Kidney (tissue), 14 donors: Measurements from ENCODE around the gene PACSIN2. TPM values are rescaled to one million over a fixed set of nuclear protein-coding genes. Genes with fewer than 3 reads are reported as not detected.
A peak's percentile ranks its signal among the peaks of the same experiment; 100 is the strongest.
"Not testable (repeated sequence)": the region's sequence is repeated elsewhere in the genome, so short reads cannot be mapped to it uniquely, and the experiment has no call there.

Experiments used
- DNase-seq, 5 donors: peaks; one replicate each; pipeline ENCODE4 v3.0.0-alpha.2; 2013 to 2020
- FAIRE-seq: peaks from 2 replicates; lab custom pipeline; 2012; peaks lifted over from hg19 to GRCh38; lab: Jason Lieb, UNC
- H3K27ac ChIP-seq, 2 donors: one replicate each; pipeline ENCODE4 v1.7.0; 2013; ENCODE audit warnings: low read depth in 2 of 2, low read length in 2 of 2, inconsistent platforms in 1 of 2
- H3K27me3 ChIP-seq: one replicate; pipeline ENCODE4 v1.7.1; 2013; ENCODE audit warnings: low read length, inconsistent platforms; ENCODE audit not compliant: control insufficient read depth, insufficient read depth
- H3K36me3 ChIP-seq, 3 donors: one replicate each; pipeline versions ENCODE4 v1.7.0 to v1.7.1; 2013; ENCODE audit warnings: low read length in 3 of 3, control low read depth in 1 of 3, inconsistent platforms in 1 of 3; ENCODE audit not compliant: insufficient read depth in 3 of 3, control insufficient read depth in 2 of 3
- H3K4me1 ChIP-seq, 3 donors: one replicate each; pipeline versions ENCODE4 v1.7.0 to v1.7.1; 2013; ENCODE audit warnings: low read length in 3 of 3, inconsistent platforms in 1 of 3, low read depth in 1 of 3; ENCODE audit not compliant: control insufficient read depth in 2 of 3, insufficient read depth in 2 of 3
- H3K4me3 ChIP-seq, 3 donors: one replicate each; pipeline versions ENCODE4 v1.7.0 to v1.8.1; 2013; ENCODE audit warnings: low read length in 3 of 3, control low read depth in 1 of 3, inconsistent platforms in 1 of 3
- H3K9ac ChIP-seq, 3 donors: one replicate each; pipeline versions ENCODE4 v1.7.0 to v1.7.1; 2013; ENCODE audit warnings: low read length in 3 of 3, control low read depth in 1 of 3, inconsistent platforms in 1 of 3
- H3K9me3 ChIP-seq, 3 donors: one replicate each; pipeline versions ENCODE4 v1.7.0 to v1.7.1; 2013; ENCODE audit warnings: low read length in 3 of 3, control low read depth in 1 of 3, inconsistent platforms in 1 of 3; ENCODE audit not compliant: control insufficient read depth in 2 of 3, insufficient read depth in 1 of 3
- intact Hi-C: fragments of 100-400 bp; cut with DNase I; formaldehyde crosslinking; loops from one replicate; pipeline ENCODE4 v1.11.1; 2022
- polyA plus RNA-seq: library from polyadenylated mRNA; stranded (reverse); fragments of 350-450 nt; fragmentation: Illumina TruSeq; extraction: RNeasy Lipid Tissue Mini Kit (QIAGEN cat#74804); gene quantifications from one replicate; pipeline ENCODE4 v1.2.3, GENCODE V29; 2014; ENCODE audit warnings: low read depth, low replicate concordance; ENCODE audit not compliant: insufficient read depth
- total RNA-seq: library from RNA; stranded (reverse); fragmentation: NEBNext Ultra II Directional; extraction: Animal tissue kit (Norgen Biotek cat#: 25700); gene quantifications from one replicate; pipeline ENCODE4 v1.2.1, GENCODE V29; 2021
- TF ChIP-seq, protein P1 (sequence below): IDR thresholded peaks from 3 replicates; pipeline ENCODE4 v1.5.1; 2012; ENCODE audit warnings: mild to moderate bottlenecking, moderate library complexity, borderline replicate concordance; ENCODE audit not compliant: insufficient read depth; ENCODE audit errors: extremely low read depth
- donor health status: control.
- donor health status: control.
- donor health status: control.
- donor health status: control.
- donor health status: control.
- donor health status: DM: yes; HTN: yes; CAD: no.
- donor health status: Normal renal cell carcinoma (clear cell type).

Gene PACSIN2
- total and polyA plus RNA-seq, 2 donors from 2014 or later = 56.3 to 105 TPM

DNA sequence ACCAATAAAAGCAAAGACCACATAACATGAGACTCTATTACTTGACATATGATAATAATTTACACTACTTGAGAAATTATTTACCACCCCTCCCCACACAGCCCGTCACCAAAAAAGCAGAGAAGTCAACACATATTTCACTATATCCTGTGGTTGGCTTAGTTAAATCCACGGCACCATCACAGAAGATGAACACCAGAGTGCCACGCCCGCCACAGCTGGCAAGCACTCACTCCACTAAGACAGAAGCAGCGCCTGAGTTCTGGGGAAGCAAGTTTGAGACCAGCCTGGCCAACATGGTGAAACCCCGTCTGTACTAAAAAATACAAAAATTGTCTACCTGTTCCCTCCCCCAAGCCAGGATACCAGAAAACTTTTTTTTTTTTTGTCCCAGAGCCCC is 53.1 kb downstream of the PACSIN2 start:
- peak overlapping the region; percentile 67 for H3K27ac ChIP-seq
- intact Hi-C loops = no loop called here
- FAIRE-seq (no peak), DNase-seq (peak in 1 of 5 donors; percentile 34)
- no peaks in the 10 kb centered on the region for H3K27me3 ChIP-seq
- H3K9ac ChIP-seq = no peak overlapping the region
- H3K4me1 ChIP-seq = peaks cover 5 to 48% (median 26%) of the 10 kb centered on the region in 3 donors
- no peak overlapping the region for H3K4me3 ChIP-seq
- H3K36me3 ChIP-seq = peaks cover 0 to 5% (median 0%) of the 10 kb centered on the region in 3 donors
- TF ChIP-seq, protein P1, sequence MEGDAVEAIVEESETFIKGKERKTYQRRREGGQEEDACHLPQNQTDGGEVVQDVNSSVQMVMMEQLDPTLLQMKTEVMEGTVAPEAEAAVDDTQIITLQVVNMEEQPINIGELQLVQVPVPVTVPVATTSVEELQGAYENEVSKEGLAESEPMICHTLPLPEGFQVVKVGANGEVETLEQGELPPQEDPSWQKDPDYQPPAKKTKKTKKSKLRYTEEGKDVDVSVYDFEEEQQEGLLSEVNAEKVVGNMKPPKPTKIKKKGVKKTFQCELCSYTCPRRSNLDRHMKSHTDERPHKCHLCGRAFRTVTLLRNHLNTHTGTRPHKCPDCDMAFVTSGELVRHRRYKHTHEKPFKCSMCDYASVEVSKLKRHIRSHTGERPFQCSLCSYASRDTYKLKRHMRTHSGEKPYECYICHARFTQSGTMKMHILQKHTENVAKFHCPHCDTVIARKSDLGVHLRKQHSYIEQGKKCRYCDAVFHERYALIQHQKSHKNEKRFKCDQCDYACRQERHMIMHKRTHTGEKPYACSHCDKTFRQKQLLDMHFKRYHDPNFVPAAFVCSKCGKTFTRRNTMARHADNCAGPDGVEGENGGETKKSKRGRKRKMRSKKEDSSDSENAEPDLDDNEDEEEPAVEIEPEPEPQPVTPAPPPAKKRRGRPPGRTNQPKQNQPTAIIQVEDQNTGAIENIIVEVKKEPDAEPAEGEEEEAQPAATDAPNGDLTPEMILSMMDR = no peak
- no peaks in the 10 kb centered on the region for H3K9me3 ChIP-seq

DNA sequence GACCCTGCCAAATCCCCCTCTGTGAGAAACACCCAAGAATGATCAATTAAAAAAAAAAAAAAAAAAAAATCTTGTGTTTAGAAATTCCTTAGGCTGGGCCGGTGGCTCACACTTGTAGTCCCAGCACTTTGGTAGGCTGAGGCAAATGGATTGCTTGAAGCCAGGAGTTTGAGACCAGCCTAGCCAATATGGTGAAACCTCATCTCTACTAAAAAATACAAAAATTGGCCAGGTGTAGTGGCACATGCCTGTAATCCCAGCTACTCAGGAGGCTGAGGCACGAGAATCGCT is 53.6 kb downstream of the PACSIN2 start:
- intact Hi-C loops, H3K4me3 ChIP-seq, DNase-seq, H3K9ac ChIP-seq, FAIRE-seq, H3K36me3 ChIP-seq, H3K27me3 ChIP-seq, H3K9me3 ChIP-seq: not testable (repeated sequence)
- Histone ChIP-seq H3K4me1 (peaks cover 5 to 48% (median 30%) of the 10 kb centered on the region in 3 donors), H3K27ac (peak overlapping the region in 1 of 2 donors; percentile 67)

- H3K27ac ChIP-seq = peak overlapping the region; percentile 61 to 76
- DNase-seq (peak in 1 of 5 donors; percentile 42), FAIRE-seq (no peak)
- H3K4me1 ChIP-seq = peaks cover 5 to 48% (median 32%) of the 10 kb centered on the region in 3 donors
- intact Hi-C loops = no loop called here
- no peak overlapping the region for H3K4me3 ChIP-seq
- H3K27me3 ChIP-seq = no peaks in the 10 kb centered on the region
- H3K36me3 ChIP-seq = peaks cover 0 to 5% (median 0%) of the 10 kb centered on the region in 3 donors
- H3K9me3 ChIP-seq = no peaks in the 10 kb centered on the region
- H3K9ac ChIP-seq = peak overlapping the region in 1 of 3 donors; percentile 71
- TF ChIP-seq, protein P1 = no peak
These were observed 54.2 kb downstream of the PACSIN2 start for GRCh38 chr22:42960531-42961399.
